Tibial nerve (tissue), 3 donors: ENCODE results near the gene CMSS1.

Experiments used
- CTCF ChIP-seq, 5 experiments: fragments of 200-600 bp in 3 of 5; fragments of 450-650 bp in 2 of 5; sonication (generic) in 3 of 5; IDR thresholded peaks; one replicate each; pipeline ENCODE4 v1.5.1; 2016 to 2019; ENCODE audit warnings: antibody characterized with exemption in 5 of 5, mild to moderate bottlenecking in 3 of 5, moderate library complexity in 2 of 5
- POLR2A ChIP-seq, 2 donors: fragments of 450-650 bp; IDR thresholded peaks; one replicate each; pipeline ENCODE4 v1.6.1; 2017; ENCODE audit warnings: antibody characterized with exemption in 2 of 2, mild to moderate bottlenecking in 2 of 2, moderate library complexity in 2 of 2

GRCh38 chr3:100082714-100083113 lies 265.1 kb downstream of the CMSS1 start:
- TF ChIP-seq CTCF (IDR thresholded peaks at IDR 0.05) (no peak), POLR2A (IDR thresholded peaks at IDR 0.05) (no peak)
